Measurements from ENCODE around the gene DNAJC5. TPM values are rescaled to one million over a fixed set of nuclear protein-coding genes. Genes with fewer than 3 reads are reported as not detected.

The DNAJC5 gene
- total RNA-seq, 1 experiment from 2014 or later = 44.9 TPM

GRCh38 chr20:63855363-63856097 lies 39.4 kb upstream of the DNAJC5 start:
- DNase-seq (ENCODE audit: low spot score) = no peak
- H3K4me1 ChIP-seq (ENCODE audit: insufficient read depth, low read length, poor library complexity, severe bottlenecking) = peaks cover 11% of the 10 kb centered on the region
- no TSS peak for BruUV-seq (replicated peaks)
- no peak overlapping the region for H3K27ac ChIP-seq (ENCODE audit: low read depth, low read length, poor library complexity, severe bottlenecking)
- H3K36me3 ChIP-seq (ENCODE audit: insufficient read depth, low read length, poor library complexity, severe bottlenecking) = no peaks in the 10 kb centered on the region
- H3K4me3 ChIP-seq (ENCODE audit: low read depth, low read length, poor library complexity, severe bottlenecking) = no peak overlapping the region
- H3K9me3 ChIP-seq (ENCODE audit: low read depth, low read length, poor library complexity, severe bottlenecking) = no peaks in the 10 kb centered on the region
- intact Hi-C loops (cut with micrococcal nuclease; ENCODE audit: unreplicated experiment) = no loop called here
- POLR2A ChIA-PET (ENCODE audit: low non-redundant PET) = no interaction called here
- CTCF ChIA-PET = interaction anchor here (1.1 kb wide), 1 partner anchor 188 kb away, joined by 3 read pairs; no protein-coding TSS in a partner anchor
- H3K27me3 ChIP-seq (replicated peaks; ENCODE audit: insufficient read depth, low read depth, low read length, poor library complexity) = no peaks in the 10 kb centered on the region
- TF ChIP-seq EZH2 (IDR thresholded peaks at IDR 0.05; ENCODE audit: borderline replicate concordance, low read depth, low read length, poor library complexity, severe bottlenecking) (no peak), CTCF (conservative IDR thresholded peaks at IDR 0.05; ENCODE audit: low read depth, low read length) (no peak)

DNA sequence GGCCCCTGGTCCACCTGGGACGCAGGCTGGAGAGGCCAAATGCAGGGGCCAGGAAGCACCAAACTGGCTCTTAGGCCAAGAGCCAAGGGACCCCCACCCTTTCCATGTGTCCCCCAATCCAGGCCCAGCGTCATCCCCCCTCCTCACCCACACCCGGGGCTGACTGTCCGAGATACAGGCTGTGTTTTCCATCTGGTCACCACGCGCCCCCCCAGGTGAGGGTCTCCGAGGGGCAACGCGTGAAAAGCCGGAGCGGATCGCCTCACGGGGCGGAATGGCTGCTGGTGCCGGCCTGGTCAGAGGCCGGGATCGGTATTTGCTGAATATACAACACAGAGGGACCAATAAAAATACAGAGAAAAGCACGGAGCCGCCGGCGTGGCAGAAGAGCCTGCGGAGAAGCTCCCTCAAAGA lies 38.8 kb upstream of the DNAJC5 start:
- H3K27me3 ChIP-seq (replicated peaks; ENCODE audit: insufficient read depth, low read depth, low read length, poor library complexity) = no peaks in the 10 kb centered on the region
- H3K27ac ChIP-seq (ENCODE audit: low read depth, low read length, poor library complexity, severe bottlenecking) = no peak overlapping the region
- H3K9me3 ChIP-seq (ENCODE audit: low read depth, low read length, poor library complexity, severe bottlenecking) = no peaks in the 10 kb centered on the region
- no TSS peak for BruUV-seq (replicated peaks)
- no peak for TF ChIP-seq CTCF (conservative IDR thresholded peaks at IDR 0.05; ENCODE audit: low read depth, low read length)
- no peak for TF ChIP-seq EZH2 (IDR thresholded peaks at IDR 0.05; ENCODE audit: borderline replicate concordance, low read depth, low read length, poor library complexity, severe bottlenecking)
- no peak overlapping the region for H3K4me3 ChIP-seq (ENCODE audit: low read depth, low read length, poor library complexity, severe bottlenecking)
- intact Hi-C loops (cut with micrococcal nuclease; ENCODE audit: unreplicated experiment) = no loop called here
- no peak for DNase-seq (ENCODE audit: low spot score)
- no peaks in the 10 kb centered on the region for H3K36me3 ChIP-seq (ENCODE audit: insufficient read depth, low read length, poor library complexity, severe bottlenecking)
- POLR2A ChIA-PET (ENCODE audit: low non-redundant PET) = no interaction called here
- CTCF ChIA-PET = interaction anchor here (0.7 to 1.1 kb wide), 2 partner anchors 20 to 188 kb away, joined by 3 read pairs; no protein-coding TSS in a partner anchor
- peaks cover 11% of the 10 kb centered on the region for H3K4me1 ChIP-seq (ENCODE audit: insufficient read depth, low read length, poor library complexity, severe bottlenecking)

GRCh38 chr20:63857764-63858392 lies 37.0 kb upstream of the DNAJC5 start:
- no peak for DNase-seq (ENCODE audit: low spot score)
- H3K36me3 ChIP-seq (ENCODE audit: insufficient read depth, low read length, poor library complexity, severe bottlenecking) = no peaks in the 10 kb centered on the region
- peak overlapping the region; percentile 30 for H3K27ac ChIP-seq (ENCODE audit: low read depth, low read length, poor library complexity, severe bottlenecking)
- H3K27me3 ChIP-seq (replicated peaks; ENCODE audit: insufficient read depth, low read depth, low read length, poor library complexity) = no peaks in the 10 kb centered on the region
- intact Hi-C loops (cut with micrococcal nuclease; ENCODE audit: unreplicated experiment) = no loop called here
- no peak overlapping the region for H3K4me3 ChIP-seq (ENCODE audit: low read depth, low read length, poor library complexity, severe bottlenecking)
- no TSS peak for BruUV-seq (replicated peaks)
- no peak for TF ChIP-seq CTCF (conservative IDR thresholded peaks at IDR 0.05; ENCODE audit: low read depth, low read length)
- TF ChIP-seq EZH2 (IDR thresholded peaks at IDR 0.05; ENCODE audit: borderline replicate concordance, low read depth, low read length, poor library complexity, severe bottlenecking) = no peak
- peaks cover 11% of the 10 kb centered on the region for H3K4me1 ChIP-seq (ENCODE audit: insufficient read depth, low read length, poor library complexity, severe bottlenecking)
- CTCF ChIA-PET = interaction anchor here (0.6 kb wide), 1 partner anchor 62 kb away, joined by 3 read pairs; no protein-coding TSS in a partner anchor
- no peaks in the 10 kb centered on the region for H3K9me3 ChIP-seq (ENCODE audit: low read depth, low read length, poor library complexity, severe bottlenecking)
- POLR2A ChIA-PET (ENCODE audit: low non-redundant PET) = no interaction called here

All from A673 (cell line).